GM12892 (cell line): ENCODE results near the gene CEACAM5.

Experiments used
- POLR2A ChIP-seq: IDR thresholded peaks from 2 replicates; pipeline ENCODE4 v1.6.1; 2011; ENCODE audit warnings: low read depth, low read length, control low read depth
- POLR2AphosphoS5 ChIP-seq: IDR thresholded peaks from 2 replicates; pipeline ENCODE4 v1.6.1; 2011; ENCODE audit warnings: low read depth, low read length, control low read depth
- TAF1 ChIP-seq: IDR thresholded peaks from 2 replicates; pipeline ENCODE4 v1.6.1; 2011; ENCODE audit warnings: low read depth, mild to moderate bottlenecking, control low read depth, low read length, borderline replicate concordance

- TF ChIP-seq POLR2A (no peak), POLR2AphosphoS5 (no peak), TAF1 (no peak)
These were observed 11.8 kb upstream of the CEACAM5 start for GRCh38 chr19:41696402-41697197.
